ENCODE results near the gene PUM2.

Gene PUM2

GRCh38 chr2:20384953-20385352, 34.3 kb upstream of the PUM2 start:
- no peak overlapping the region for H2BK15ac ChIP-seq (ENCODE audit: low read depth, poor library complexity, severe bottlenecking)
- no peak overlapping the region for H3K14ac ChIP-seq (ENCODE audit: low read length in 2 of 2)
- DNase-seq = no peak
- H3K18ac ChIP-seq (ENCODE audit: low read depth in 1 of 2, low read length in 2 of 2) = no peak overlapping the region
- no peak overlapping the region for H3K4ac ChIP-seq (ENCODE audit: low read depth in 1 of 2, low read length in 2 of 2)
- no peak overlapping the region for H2BK5ac ChIP-seq (ENCODE audit: low read depth, low read length, poor library complexity, severe bottlenecking)
- H2AK5ac ChIP-seq (ENCODE audit: low read length, severe bottlenecking) = no peak overlapping the region
- H3K4me3 ChIP-seq (ENCODE audit: insufficient read depth in 1 of 2, low read depth in 1 of 2, low read length in 2 of 2) = no peak overlapping the region
- H2AFZ ChIP-seq (ENCODE audit: low read depth, low read length) = no peak overlapping the region
- H3K36me3 ChIP-seq (ENCODE audit: control insufficient read depth in 1 of 2, insufficient read depth in 2 of 2, low read depth in 1 of 2, low read length in 2 of 2) = no peaks in the 10 kb centered on the region
- no peak overlapping the region for H2BK12ac ChIP-seq (ENCODE audit: low read length in 2 of 2)
- H3K27ac ChIP-seq (ENCODE audit: low read length, poor library complexity, severe bottlenecking) = no peak overlapping the region
- H4K8ac ChIP-seq (ENCODE audit: low read length) = no peak overlapping the region
- no peak overlapping the region for H4K91ac ChIP-seq (ENCODE audit: low read length)
- H3K23ac ChIP-seq (ENCODE audit: low read length in 2 of 2) = no peak overlapping the region
- no peaks in the 10 kb centered on the region for H3K79me1 ChIP-seq (replicated peaks; ENCODE audit: low read length, poor library complexity, severe bottlenecking)
- no peaks in the 10 kb centered on the region for H3K9me3 ChIP-seq (ENCODE audit: control insufficient read depth, low read length)
- H3K4me2 ChIP-seq (ENCODE audit: low read length, poor library complexity, severe bottlenecking) = no peak overlapping the region
- WGBS = 96% methylated on average over 1 of the region's 2 CpGs
- no peak overlapping the region for H3K9ac ChIP-seq (ENCODE audit: low read length)
- H3K4me1 ChIP-seq (ENCODE audit: control insufficient read depth, insufficient read depth, low read depth, low read length) = peaks cover 16% of the 10 kb centered on the region
- H3K27me3 ChIP-seq (ENCODE audit: control insufficient read depth in 1 of 2, insufficient read depth in 1 of 2, low read length in 2 of 2) = peaks cover 0 to 12% of the 10 kb centered on the region in 2 experiments
- H2BK120ac ChIP-seq (ENCODE audit: low read depth, low read length) = no peak overlapping the region

- Histone ChIP-seq H3K27me3 (ENCODE audit: control insufficient read depth in 1 of 2, insufficient read depth in 1 of 2, low read length in 2 of 2) (peaks cover 0 to 3% of the 10 kb centered on the region in 2 experiments), H2BK12ac (ENCODE audit: low read length in 2 of 2) (no peak overlapping the region), H3K36me3 (ENCODE audit: control insufficient read depth in 1 of 2, insufficient read depth in 2 of 2, low read depth in 1 of 2, low read length in 2 of 2) (no peaks in the 10 kb centered on the region), H2AFZ (ENCODE audit: low read depth, low read length) (no peak overlapping the region), H4K91ac (ENCODE audit: low read length) (no peak overlapping the region), H2BK120ac (ENCODE audit: low read depth, low read length) (no peak overlapping the region), H3K4me1 (ENCODE audit: control insufficient read depth, insufficient read depth, low read depth, low read length) (peaks cover 21% of the 10 kb centered on the region), H3K23ac (ENCODE audit: low read length in 2 of 2) (no peak overlapping the region), H3K9me3 (ENCODE audit: control insufficient read depth, low read length) (no peaks in the 10 kb centered on the region), H3K79me1 (replicated peaks; ENCODE audit: low read length, poor library complexity, severe bottlenecking) (no peaks in the 10 kb centered on the region), H3K4me3 (ENCODE audit: insufficient read depth in 1 of 2, low read depth in 1 of 2, low read length in 2 of 2) (no peak overlapping the region), H2BK15ac (ENCODE audit: low read depth, poor library complexity, severe bottlenecking) (no peak overlapping the region), H3K9ac (ENCODE audit: low read length) (no peak overlapping the region), H2BK5ac (ENCODE audit: low read depth, low read length, poor library complexity, severe bottlenecking) (no peak overlapping the region), H3K14ac (ENCODE audit: low read length in 2 of 2) (no peak overlapping the region), H3K27ac (ENCODE audit: low read length, poor library complexity, severe bottlenecking) (no peak overlapping the region), H4K8ac (ENCODE audit: low read length) (no peak overlapping the region), H3K4ac (ENCODE audit: low read depth in 1 of 2, low read length in 2 of 2) (no peak overlapping the region), H3K4me2 (ENCODE audit: low read length, poor library complexity, severe bottlenecking) (no peak overlapping the region), H3K18ac (ENCODE audit: low read depth in 1 of 2, low read length in 2 of 2) (no peak overlapping the region), H2AK5ac (ENCODE audit: low read length, severe bottlenecking) (peak overlapping the region; percentile 8)
- WGBS = 79% methylated on average over 3 of the region's 9 CpGs
- peak; percentile 25 for DNase-seq
Observed at GRCh38 chr2:20382965-20383810, 32.5 kb upstream of the PUM2 start.

GRCh38 chr2:20381457-20381856, 30.8 kb upstream of the PUM2 start:
- WGBS = 33% methylated on average over 1 of the region's 2 CpGs

GRCh38 chr2:20378891-20379519, 28.4 kb upstream of the PUM2 start:
- Histone ChIP-seq H3K14ac (ENCODE audit: low read length in 2 of 2) (peak overlapping the region in 1 of 2 experiments; percentile 5), H3K4ac (ENCODE audit: low read depth in 1 of 2, low read length in 2 of 2) (no peak overlapping the region), H2BK12ac (ENCODE audit: low read length in 2 of 2) (no peak overlapping the region), H3K18ac (ENCODE audit: low read depth in 1 of 2, low read length in 2 of 2) (peak overlapping the region in 1 of 2 experiments; percentile 16), H2BK15ac (ENCODE audit: low read depth, poor library complexity, severe bottlenecking) (peak overlapping the region; percentile 84), H3K23ac (ENCODE audit: low read length in 2 of 2) (no peak overlapping the region), H3K27me3 (ENCODE audit: control insufficient read depth in 1 of 2, insufficient read depth in 1 of 2, low read length in 2 of 2) (no peaks in the 10 kb centered on the region), H2AFZ (ENCODE audit: low read depth, low read length) (no peak overlapping the region), H3K27ac (ENCODE audit: low read length, poor library complexity, severe bottlenecking) (no peak overlapping the region), H3K36me3 (ENCODE audit: control insufficient read depth in 1 of 2, insufficient read depth in 2 of 2, low read depth in 1 of 2, low read length in 2 of 2) (no peaks in the 10 kb centered on the region), H2BK5ac (ENCODE audit: low read depth, low read length, poor library complexity, severe bottlenecking) (no peak overlapping the region), H3K4me2 (ENCODE audit: low read length, poor library complexity, severe bottlenecking) (no peak overlapping the region), H3K4me3 (ENCODE audit: insufficient read depth in 1 of 2, low read depth in 1 of 2, low read length in 2 of 2) (no peak overlapping the region), H4K8ac (ENCODE audit: low read length) (peak overlapping the region; percentile 39), H3K9me3 (ENCODE audit: control insufficient read depth, low read length) (no peaks in the 10 kb centered on the region), H4K91ac (ENCODE audit: low read length) (no peak overlapping the region), H2BK120ac (ENCODE audit: low read depth, low read length) (no peak overlapping the region), H3K4me1 (ENCODE audit: control insufficient read depth, insufficient read depth, low read depth, low read length) (peaks cover 8% of the 10 kb centered on the region), H3K9ac (ENCODE audit: low read length) (peak overlapping the region; percentile 57), H3K79me1 (replicated peaks; ENCODE audit: low read length, poor library complexity, severe bottlenecking) (no peaks in the 10 kb centered on the region), H2AK5ac (ENCODE audit: low read length, severe bottlenecking) (peak overlapping the region; percentile 43)
- DNase-seq = peak; percentile 89
- 37% methylated on average over 13 of the region's 13 CpGs for WGBS

More at GRCh38 chr2:20381457-20381856, 30.8 kb upstream of the PUM2 start:
- peak; percentile 51 for DNase-seq
- no peak overlapping the region for H2BK5ac ChIP-seq (ENCODE audit: low read depth, low read length, poor library complexity, severe bottlenecking)
- H3K9ac ChIP-seq (ENCODE audit: low read length) = no peak overlapping the region
- H2AK5ac ChIP-seq (ENCODE audit: low read length, severe bottlenecking) = peak overlapping the region; percentile 92
- no peak overlapping the region for H3K18ac ChIP-seq (ENCODE audit: low read depth in 1 of 2, low read length in 2 of 2)
- no peak overlapping the region for H4K91ac ChIP-seq (ENCODE audit: low read length)
- no peaks in the 10 kb centered on the region for H3K36me3 ChIP-seq (ENCODE audit: control insufficient read depth in 1 of 2, insufficient read depth in 2 of 2, low read depth in 1 of 2, low read length in 2 of 2)
- H3K4ac ChIP-seq (ENCODE audit: low read depth in 1 of 2, low read length in 2 of 2) = no peak overlapping the region
- no peak overlapping the region for H3K14ac ChIP-seq (ENCODE audit: low read length in 2 of 2)
- H2BK12ac ChIP-seq (ENCODE audit: low read length in 2 of 2) = no peak overlapping the region
- H2BK15ac ChIP-seq (ENCODE audit: low read depth, poor library complexity, severe bottlenecking) = no peak overlapping the region
- H3K4me3 ChIP-seq (ENCODE audit: insufficient read depth in 1 of 2, low read depth in 1 of 2, low read length in 2 of 2) = no peak overlapping the region
- H3K4me1 ChIP-seq (ENCODE audit: control insufficient read depth, insufficient read depth, low read depth, low read length) = peaks cover 17% of the 10 kb centered on the region
- H3K23ac ChIP-seq (ENCODE audit: low read length in 2 of 2) = no peak overlapping the region
- no peaks in the 10 kb centered on the region for H3K9me3 ChIP-seq (ENCODE audit: control insufficient read depth, low read length)
- no peak overlapping the region for H2BK120ac ChIP-seq (ENCODE audit: low read depth, low read length)
- H3K79me1 ChIP-seq (replicated peaks; ENCODE audit: low read length, poor library complexity, severe bottlenecking) = no peaks in the 10 kb centered on the region
- no peak overlapping the region for H2AFZ ChIP-seq (ENCODE audit: low read depth, low read length)
- H3K27ac ChIP-seq (ENCODE audit: low read length, poor library complexity, severe bottlenecking) = no peak overlapping the region
- no peak overlapping the region for H3K4me2 ChIP-seq (ENCODE audit: low read length, poor library complexity, severe bottlenecking)
- no peaks in the 10 kb centered on the region for H3K27me3 ChIP-seq (ENCODE audit: control insufficient read depth in 1 of 2, insufficient read depth in 1 of 2, low read length in 2 of 2)
- H4K8ac ChIP-seq (ENCODE audit: low read length) = no peak overlapping the region
